ENCODE results near the gene ANKS1B. TPM values are rescaled to one million over a fixed set of nuclear protein-coding genes. Genes with fewer than 3 reads are reported as not detected.

The ANKS1B gene
- total RNA-seq, 1 experiment from 2014 or later, result 9.7 TPM

GRCh38 chr12:99523853-99524252 lies 460.9 kb downstream of the ANKS1B start:
- intact Hi-C loops (cut with micrococcal nuclease; ENCODE audit: unreplicated experiment), result no loop called here
- BruUV-seq (replicated peaks), result no TSS peak
- ATAC-seq, result no peak

GRCh38 chr12:99522456-99522855 lies 462.3 kb downstream of the ANKS1B start:
- H3K4me3 ChIP-seq (ENCODE audit: low read depth in 2 of 2, low read length in 2 of 2), result no peak overlapping the region
- H3K36me3 ChIP-seq (ENCODE audit: control insufficient read depth, insufficient read depth, low read length), result no peaks in the 10 kb centered on the region
- in situ Hi-C loops (cut with HindIII; ENCODE audit: low pct_unique_long_range_greater_than_20kb, low sequenced_read_pairs) (no loop called here), intact Hi-C loops (cut with micrococcal nuclease; ENCODE audit: unreplicated experiment) (no loop called here)
- CTCF ChIA-PET, result no interaction called here
- no peak for ATAC-seq
- no peak for DNase-seq (ENCODE audit: low read depth, low spot score)
- H3K27me3 ChIP-seq (ENCODE audit: control insufficient read depth, insufficient read depth, low read length), result no peaks in the 10 kb centered on the region
- no peak overlapping the region for H3K27ac ChIP-seq (ENCODE audit: low read length)
- no peaks in the 10 kb centered on the region for H3K4me1 ChIP-seq (ENCODE audit: control insufficient read depth, insufficient read depth, low read length)
- BruUV-seq (replicated peaks), result no TSS peak
- H3K9me3 ChIP-seq (ENCODE audit: control insufficient read depth, insufficient read depth, low read depth, low read length), result no peaks in the 10 kb centered on the region
- POLR2A ChIA-PET, result no interaction called here
- no peak for TF ChIP-seq SIN3A (IDR thresholded peaks at IDR 0.05; ENCODE audit: borderline replicate concordance, insufficient read depth, low read depth, low read length)
- TF ChIP-seq POLR2AphosphoS5 (IDR thresholded peaks at IDR 0.05; ENCODE audit: low read depth, low read length), result no peak
- no peak for TF ChIP-seq CTCF (IDR thresholded peaks at IDR 0.05)
- TF ChIP-seq TCF7L2 (IDR thresholded peaks at IDR 0.05; ENCODE audit: low read depth, low read length), result no peak
- no peak for TF ChIP-seq REST (IDR thresholded peaks at IDR 0.05; ENCODE audit: insufficient read depth in 1 of 2, low read depth in 2 of 2, low read length in 1 of 2)

More at GRCh38 chr12:99523853-99524252, 460.9 kb downstream of the ANKS1B start:
- no peak for DNase-seq (ENCODE audit: low read depth, low spot score)
- ChIA-PET POLR2A (no interaction called here), CTCF (interaction anchor here (0.6 kb wide), 1 partner anchor 480 kb away, joined by 3 read pairs; no protein-coding TSS in a partner anchor)
- no peaks in the 10 kb centered on the region for H3K4me1 ChIP-seq (ENCODE audit: control insufficient read depth, insufficient read depth, low read length)
- H3K4me3 ChIP-seq (ENCODE audit: low read depth in 2 of 2, low read length in 2 of 2), result no peak overlapping the region
- H3K27ac ChIP-seq (ENCODE audit: low read length), result no peak overlapping the region
- in situ Hi-C loops (cut with HindIII; ENCODE audit: low pct_unique_long_range_greater_than_20kb, low sequenced_read_pairs), result no loop called here
- TF ChIP-seq REST (IDR thresholded peaks at IDR 0.05; ENCODE audit: insufficient read depth in 1 of 2, low read depth in 2 of 2, low read length in 1 of 2), result no peak
- no peak for TF ChIP-seq TCF7L2 (IDR thresholded peaks at IDR 0.05; ENCODE audit: low read depth, low read length)
- no peak for TF ChIP-seq SIN3A (IDR thresholded peaks at IDR 0.05; ENCODE audit: borderline replicate concordance, insufficient read depth, low read depth, low read length)
- no peak for TF ChIP-seq POLR2AphosphoS5 (IDR thresholded peaks at IDR 0.05; ENCODE audit: low read depth, low read length)
- TF ChIP-seq CTCF (IDR thresholded peaks at IDR 0.05), result no peak
- H3K36me3 ChIP-seq (ENCODE audit: control insufficient read depth, insufficient read depth, low read length), result no peaks in the 10 kb centered on the region
- no peaks in the 10 kb centered on the region for H3K27me3 ChIP-seq (ENCODE audit: control insufficient read depth, insufficient read depth, low read length)
- H3K9me3 ChIP-seq (ENCODE audit: control insufficient read depth, insufficient read depth, low read depth, low read length), result no peaks in the 10 kb centered on the region
